Measurements from ENCODE around the gene CHKA.
A peak's percentile ranks its signal among the peaks of the same experiment; 100 is the strongest.

Gene CHKA

DNA sequence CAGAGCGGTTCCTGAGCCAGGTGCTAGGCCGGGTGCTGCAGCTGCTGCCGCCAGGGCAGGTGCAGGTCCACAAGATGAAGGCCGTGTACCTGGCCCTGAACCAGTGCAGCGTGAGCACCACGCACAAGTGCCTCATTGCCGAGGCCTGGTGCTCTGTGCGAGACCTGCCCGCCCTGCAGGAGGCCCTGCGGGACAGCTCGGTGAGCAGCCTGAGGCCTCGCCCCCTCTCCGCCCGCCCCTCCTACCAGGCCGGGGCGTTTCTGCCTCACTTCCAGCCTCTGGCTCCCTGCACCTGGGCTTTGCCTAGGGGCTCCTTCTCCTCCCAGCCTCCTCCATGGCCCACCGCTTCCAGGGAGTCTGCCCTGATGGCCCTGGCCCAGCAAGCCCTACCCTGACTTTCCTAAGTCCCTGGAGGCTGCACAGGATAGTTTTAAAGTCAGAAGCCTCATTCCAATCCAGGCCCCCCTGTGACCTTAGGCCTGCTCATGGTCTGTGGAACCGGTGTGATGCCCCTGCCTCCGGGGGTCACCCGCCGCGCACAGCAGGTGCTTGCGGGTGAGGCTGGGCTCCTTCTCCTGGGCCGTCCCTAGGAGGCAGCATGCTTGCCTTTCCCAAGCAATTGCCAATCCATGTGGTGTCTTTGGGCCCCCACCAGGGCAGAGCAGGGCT lies 76.9 kb downstream of the CHKA start:
- DNase-seq (ENCODE audit: low read depth) = no peak

DNA sequence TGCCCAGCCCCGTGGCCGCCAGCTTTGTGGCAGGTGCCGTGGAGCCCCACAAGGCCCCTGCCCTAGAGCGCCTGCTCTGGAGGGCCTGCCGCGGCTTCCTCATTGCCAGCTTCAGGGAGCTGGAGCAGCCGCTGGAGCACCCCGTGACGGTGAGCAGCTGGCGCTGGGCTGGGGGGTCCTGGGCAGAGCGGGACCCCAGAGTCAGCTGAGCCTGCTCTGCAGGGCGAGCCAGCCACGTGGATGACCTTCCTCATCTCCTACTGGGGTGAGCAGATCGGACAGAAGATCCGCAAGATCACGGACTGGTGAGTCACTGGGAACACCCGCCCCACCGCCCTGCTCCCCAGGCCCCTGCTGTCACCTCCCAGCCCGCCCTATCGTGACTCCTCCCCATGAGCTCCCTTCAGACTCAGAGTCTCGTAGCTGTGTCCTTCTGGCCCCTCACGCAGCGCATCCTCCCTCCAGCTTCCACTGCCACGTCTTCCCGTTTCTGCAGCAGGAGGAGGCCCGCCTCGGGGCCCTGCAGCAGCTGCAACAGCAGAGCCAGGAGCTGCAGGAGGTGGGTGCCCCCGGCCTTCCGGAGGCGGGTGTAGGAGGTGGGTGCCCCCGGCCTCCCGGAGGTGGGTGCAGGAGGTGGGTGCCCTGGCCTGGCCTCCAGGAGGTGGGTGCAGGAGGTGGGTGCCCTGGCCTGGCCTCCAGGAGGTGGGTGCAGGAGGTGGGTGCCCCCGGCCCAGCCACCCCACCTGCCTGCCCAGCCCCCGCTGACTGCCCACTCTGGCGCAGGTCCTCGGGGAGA lies 77.6 kb downstream of the CHKA start:
- no peak for DNase-seq (ENCODE audit: low read depth)

DNA sequence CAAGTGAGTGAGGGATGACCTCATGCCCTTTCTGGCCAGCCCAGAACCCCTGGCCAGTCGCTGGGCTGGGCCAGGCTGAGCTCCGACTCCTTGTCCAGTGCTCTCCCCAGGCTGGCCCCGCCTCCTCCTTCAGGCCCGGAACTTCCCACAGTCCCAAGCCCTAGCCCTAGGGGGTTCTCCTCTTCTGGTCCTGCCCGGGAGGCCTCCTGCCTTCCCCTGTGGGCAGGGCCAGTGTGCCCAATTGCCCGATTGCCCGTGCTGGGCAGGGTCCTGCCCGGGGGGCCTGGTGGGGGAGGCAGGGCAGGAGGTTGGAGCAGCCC lies 78.2 kb downstream of the CHKA start:
- DNase-seq (ENCODE audit: low read depth) = no peak

DNA sequence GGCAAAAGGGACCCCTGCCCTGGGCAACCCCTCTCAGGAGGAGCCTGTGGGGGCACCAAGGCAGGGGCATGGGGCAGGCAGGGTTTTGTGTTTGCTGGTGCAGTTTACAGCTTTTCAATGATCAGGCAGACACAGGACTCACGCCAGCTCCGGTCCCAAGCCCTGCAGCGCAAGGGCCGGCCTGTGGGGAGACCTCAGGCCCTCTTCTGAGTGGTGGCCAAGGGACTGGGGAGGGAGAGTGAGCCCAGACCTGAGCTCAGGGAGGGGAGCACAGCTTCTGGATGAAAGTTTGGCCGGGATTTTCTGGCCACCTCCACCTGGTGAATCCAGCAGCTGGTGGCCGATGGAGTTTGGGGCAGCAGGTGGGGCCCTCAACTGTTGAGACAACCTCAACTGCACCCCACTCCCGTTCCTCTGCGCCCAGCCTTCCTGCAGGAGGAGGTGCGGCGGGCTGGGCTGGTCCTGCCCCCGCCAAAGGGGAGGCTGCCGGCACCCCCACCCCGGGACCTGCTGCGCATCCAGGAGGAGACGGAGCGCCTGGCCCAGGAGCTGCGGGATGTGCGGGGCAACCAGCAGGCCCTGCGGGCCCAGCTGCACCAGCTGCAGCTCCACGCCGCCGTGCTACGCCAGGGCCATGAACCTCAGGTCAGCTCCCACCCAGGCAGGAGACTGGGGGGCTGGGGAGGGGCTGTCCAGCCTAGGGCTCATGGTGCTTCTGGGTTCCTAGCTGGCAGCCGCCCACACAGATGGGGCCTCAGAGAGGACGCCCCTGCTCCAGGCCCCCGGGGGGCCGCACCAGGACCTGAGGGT lies 78.8 kb downstream of the CHKA start:
- DNase-seq (ENCODE audit: low read depth) = no peak

DNA sequence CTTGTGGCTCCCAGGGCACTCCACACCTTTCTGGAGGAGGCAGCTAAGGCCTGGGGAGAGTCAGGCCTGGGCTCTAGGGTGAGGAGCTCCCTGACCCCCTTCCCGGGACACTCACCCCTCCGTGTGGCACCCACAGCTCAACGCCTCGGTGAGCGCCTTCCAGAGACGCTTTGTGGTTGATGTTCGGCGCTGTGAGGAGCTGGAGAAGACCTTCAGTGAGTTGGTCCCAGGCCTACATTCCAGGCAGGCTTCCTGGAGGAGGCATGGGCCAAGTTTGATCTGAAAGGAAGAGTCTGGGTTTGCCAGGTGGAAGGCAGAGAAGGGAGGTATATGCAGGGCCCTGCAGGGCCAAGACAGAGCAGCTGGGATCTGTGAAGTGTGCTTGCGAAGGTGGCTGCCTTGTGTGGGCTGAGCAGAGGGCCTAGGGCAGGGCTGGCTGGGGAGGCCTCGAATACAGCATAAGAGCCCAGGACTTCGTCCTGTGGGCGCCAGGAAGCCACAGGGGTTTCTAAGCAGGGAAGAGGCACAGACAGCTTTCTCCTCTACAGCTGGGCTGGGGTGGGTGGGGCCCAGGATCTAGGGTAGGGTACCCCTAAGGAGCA lies 79.5 kb downstream of the CHKA start:
- no peak for DNase-seq (ENCODE audit: low read depth)

DNA sequence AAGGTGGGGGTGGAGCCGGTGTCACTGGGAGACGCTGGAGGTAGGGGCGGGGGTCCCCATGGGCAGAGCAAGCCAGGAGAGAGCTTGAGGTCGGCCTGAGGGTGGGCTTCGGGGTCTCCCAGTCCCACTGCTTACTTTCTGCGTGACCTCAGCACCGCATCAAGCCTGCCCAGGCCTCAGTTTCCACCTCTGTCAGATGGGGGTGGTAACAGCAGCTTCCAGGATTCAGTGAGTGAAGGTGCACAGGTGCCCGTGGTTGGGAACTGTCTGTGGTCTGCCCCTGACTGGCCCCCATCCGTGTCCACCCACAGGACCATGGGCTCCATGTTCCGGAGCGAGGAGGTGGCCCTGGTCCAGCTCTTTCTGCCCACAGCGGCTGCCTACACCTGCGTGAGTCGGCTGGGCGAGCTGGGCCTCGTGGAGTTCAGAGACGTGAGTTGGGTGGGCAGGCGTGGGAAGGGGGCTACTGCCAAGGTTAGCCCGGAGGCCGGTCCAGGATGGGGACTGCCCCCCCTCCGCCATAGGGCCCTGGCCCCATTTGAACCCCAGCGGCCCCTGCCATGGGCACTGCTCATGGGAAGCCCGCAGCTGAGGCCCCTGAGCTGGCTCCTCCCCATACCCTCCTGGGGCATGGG lies 80.1 kb downstream of the CHKA start:
- no peak for DNase-seq (ENCODE audit: low read depth)

DNA sequence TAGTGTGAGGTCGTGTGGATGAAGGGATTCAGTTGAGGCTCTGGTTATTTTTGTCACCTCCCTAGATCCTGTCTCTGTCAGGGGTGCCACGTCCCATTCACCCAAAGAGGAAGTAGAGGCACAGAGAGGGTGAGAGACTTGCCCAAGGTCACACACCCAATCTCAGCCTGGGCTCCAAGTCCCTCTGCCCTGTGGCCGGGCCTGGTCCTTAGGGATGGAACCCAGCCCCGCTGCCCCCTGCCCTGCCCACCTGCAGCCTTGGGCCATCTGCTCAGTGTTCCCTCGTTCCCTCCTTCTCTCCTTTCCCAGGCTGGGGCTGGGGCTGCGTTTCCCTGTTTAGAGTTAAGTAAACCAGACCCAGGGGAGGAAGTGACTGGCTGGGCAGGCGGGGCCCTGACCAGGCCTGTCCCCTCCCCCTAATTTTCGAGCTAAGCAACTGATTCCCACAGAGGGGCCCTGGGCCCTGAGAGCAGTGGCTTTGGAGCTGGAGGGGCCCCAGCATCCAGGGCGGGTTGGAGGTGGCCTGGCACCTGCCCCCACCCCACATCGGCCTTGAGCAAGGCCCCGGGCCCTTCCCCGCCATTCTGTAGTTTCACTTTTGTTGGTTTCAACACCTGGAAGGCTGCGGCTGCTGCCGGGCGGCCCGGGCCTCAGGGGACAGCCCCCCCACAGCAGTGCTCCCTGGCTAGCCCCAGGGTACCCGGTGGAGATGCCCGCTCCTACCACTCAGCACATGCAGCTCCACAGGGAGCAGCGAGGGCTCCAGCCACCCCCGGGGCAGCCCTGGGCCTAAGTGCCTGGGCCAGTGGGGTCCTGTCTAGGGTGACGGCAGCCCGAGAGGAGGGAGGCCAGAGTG lies 80.9 kb downstream of the CHKA start:
- no peak for DNase-seq (ENCODE audit: low read depth)

DNA sequence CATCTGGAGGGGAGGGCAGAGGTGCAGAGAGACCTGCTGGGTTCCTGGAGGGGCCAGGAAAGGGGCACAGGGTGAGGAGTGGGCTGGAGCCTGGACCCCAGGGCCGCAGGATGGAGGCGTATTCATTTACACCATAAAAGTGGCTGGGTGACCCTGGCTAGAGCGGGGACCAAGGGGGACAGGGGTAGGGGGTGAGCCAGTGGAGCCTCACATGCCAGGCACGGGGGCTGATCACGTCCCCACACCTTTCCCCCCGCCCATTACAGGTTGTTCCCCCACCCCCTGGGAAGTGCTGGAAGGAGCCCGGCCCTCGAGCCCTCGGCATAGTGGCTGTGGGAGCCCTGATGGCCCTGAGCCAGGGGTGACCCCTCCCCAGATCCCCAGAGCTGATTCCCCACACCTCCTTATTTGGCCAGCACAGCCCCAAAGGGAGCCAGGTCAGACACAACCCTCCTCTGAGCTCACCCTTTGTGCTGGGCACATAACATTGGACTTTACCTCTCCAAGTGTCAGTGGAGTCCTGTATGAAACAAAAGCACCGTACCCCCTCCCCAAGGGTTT lies 81.6 kb downstream of the CHKA start:
- no peak for DNase-seq (ENCODE audit: low read depth)

DNA sequence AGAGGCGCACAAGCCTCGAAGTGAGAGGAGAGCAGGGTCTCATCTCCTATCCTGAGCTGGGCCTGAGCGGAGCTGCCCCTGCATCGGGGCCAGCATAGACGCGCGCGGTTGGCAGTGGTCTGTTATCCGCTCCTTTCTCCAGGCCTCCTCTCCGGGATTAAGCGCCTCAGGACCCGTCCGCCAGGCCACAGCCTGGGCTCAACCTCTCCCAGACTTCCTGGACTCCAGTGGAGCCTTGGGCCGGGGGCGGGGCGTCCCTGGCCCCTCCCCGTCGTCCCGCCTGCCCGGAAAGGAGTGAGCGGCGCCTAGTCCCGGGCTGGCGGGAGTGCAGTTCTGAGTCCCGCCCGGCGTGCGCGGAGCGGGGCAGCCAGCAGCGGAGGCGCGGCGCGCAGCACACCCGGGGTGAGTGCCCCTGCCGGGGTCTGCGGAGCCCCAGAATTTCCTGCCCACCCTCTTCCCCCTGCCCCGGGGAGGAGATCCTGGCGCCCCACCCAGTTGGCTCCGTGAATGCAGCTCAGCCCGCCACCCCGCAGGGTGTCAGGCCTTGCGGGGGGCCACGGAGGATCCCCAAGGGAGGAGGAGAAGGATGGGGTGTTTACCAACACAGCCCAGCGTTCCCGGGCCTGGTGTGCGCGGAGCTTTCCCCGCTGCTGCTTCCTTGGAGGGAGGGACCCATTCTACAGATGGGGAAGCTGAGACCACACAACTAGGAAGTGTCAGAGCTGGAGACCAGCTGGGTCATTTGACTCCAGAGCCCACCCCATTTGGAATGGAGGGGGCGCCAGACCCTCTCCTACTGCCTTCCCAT lies 82.3 kb downstream of the CHKA start, which contains the start of gene TCIRG1:
Gene TCIRG1 (plus strand): TSS at position 308 of the 808 bp plus-strand sequence. CDS start 2,247 bp downstream, outside the sequence.
- DNase-seq (ENCODE audit: low read depth) = peak; percentile 43

DNA sequence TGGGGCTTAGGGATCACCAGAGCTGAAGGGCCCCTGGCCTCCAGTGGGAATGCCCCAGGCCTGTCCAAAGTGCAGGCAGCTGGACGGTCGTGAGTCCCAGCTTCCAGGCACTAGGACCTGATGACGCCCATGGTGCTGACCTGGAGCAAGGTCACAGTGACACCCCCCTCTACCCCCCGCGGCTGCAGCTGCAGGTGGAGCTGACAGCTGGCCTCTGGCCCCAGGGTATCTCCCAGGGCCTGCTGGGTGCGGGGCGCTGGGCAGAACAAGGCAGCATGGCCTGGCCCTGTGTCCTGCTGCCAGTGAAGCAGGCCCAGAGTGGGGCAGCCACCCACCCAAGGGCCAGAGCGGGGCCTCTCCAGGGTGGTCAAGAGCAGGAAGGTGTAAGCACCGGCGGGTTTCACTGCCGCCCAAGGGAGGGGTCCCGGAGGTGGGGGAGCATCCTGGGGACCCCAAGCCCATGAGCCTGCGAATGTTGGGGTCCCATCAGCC lies 82.9 kb downstream of the CHKA start:
- no peak for DNase-seq (ENCODE audit: low read depth)

DNA sequence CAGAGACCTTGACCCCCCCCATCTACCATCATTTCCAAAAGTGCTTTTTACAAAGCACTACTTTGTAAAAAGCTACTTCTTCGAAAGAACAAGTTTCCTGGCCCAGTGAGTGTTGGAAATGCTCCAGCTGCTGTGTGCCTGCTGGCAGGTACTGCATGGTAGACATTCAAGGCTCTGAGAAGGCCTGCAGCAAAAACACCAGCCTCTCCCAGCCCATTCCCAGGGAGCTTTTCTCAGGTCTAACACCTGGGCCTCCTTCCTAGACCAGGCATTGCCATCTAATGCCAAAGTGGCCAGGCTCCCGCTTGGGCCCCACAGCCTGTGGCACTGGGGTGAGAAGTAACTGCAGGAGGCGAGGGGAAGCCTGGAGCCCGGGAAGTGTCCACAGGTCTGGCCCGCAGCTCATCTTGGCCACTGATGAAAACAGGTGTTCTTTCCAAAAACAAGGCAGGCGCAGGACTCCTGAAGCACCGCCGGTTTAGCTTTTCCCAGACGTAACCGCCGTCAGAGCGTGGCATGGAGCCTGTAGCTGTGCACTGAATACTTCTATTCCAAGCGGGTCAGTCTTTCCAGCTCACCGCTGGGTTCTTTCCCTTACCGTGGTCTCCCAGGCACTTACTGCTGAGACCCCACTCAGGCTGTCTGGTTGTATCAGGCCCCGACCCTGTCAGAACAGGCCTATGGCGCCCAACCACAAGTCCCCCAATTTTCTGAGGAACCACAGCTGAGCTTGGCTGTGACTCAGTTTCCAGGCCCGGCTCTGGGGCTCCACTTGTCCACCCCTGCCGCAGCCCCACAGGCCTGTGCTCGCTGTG lies 83.6 kb downstream of the CHKA start:
- no peak for DNase-seq (ENCODE audit: low read depth)

DNA sequence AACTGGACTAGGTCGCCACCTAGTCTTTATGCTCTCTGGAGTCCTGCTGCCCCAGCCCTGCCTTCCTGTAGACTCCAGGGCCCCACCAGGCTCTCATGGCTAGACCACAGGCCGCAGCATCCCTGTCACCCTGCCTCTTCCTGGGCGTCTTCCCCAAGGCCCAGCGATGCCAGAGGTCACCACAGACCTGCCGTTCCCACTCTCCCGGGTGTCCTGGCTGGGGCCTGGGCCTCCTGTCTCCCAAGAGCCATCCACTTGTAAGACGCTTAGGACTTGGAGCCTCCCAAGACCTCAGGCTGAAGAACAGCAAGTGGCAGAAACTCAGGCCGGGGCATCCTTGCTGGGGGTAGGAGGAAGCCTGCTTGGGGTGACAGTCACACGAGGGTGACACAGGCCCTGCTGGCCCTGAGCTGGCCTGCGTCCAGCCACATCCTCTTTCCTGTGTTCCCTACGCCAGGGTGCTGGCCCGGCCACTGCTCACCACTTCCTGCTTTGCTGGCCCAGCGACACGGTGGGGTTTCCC lies 84.4 kb downstream of the CHKA start:
- DNase-seq (ENCODE audit: low read depth) = no peak

DNA sequence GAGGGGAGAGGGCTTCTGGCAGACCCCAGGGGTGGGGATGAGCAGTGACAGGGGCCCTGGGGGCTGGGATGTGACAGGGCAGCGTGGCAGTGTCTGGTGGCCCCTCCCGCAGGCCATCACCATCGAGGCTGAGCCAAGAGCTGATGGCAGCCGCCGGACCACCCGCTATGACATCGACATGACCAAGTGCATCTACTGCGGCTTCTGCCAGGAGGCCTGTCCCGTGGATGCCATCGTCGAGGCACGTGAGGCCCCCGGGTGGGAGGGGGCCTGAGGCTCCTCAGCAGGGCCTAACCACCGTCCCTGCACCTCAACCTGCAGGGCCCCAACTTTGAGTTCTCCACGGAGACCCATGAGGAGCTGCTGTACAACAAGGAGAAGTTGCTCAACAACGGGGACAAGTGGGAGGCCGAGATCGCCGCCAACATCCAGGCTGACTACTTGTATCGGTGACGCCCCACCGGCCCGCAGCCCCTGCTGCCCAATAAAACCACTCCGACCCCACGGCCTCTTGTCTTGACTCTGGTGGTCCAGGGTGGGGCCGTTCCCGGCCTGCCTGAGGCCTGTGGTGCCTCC lies 85.0 kb downstream of the CHKA start:
- no peak for DNase-seq (ENCODE audit: low read depth)

DNA sequence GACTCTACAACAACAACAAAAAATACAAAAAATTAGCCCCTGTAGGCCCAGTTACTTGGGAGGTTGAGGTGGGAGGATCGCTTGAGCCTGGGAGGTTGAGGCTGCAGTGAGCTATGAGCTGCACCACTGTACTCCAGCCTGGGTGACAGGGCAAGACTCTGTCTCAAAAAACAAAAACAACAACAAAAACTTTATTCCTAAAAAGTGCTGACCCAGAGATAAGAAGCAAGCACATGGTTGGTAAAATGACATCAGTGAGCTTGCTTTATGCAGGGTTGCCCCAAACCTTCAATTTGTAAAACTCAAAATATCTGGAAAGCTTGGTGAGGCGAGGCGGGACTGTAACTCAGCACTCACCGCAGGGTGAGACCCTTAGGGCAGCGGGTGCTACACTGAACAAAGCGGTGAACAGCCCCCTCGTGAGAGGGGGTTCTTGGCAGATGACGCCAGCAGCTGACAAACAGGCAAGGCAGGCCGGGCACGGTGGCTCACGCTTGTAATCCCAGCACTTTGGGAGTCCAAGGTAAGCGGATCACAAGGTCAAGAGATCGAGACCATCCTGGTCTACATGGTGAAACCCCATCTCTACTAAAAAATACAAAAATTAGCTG lies 85.8 kb downstream of the CHKA start:
- DNase-seq (ENCODE audit: low read depth) = no peak

DNA sequence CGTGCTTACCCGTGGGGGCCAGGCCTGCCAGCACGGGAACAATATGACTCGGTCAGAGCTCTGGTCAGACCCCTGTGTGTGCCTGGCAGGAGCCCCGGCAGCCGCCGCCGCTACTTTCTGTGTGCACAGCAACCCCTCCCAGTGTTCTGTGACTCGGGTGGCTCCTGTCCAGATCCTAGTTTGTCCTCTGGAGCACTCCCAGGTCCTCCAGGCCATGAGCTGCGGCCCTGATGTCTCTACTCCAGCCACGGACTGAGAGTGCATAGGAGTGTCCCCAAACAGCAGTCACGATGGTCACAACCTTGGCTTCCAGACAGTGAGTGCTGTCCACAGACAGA lies 87.5 kb downstream of the CHKA start:
- DNase-seq (ENCODE audit: low read depth) = no peak

DNA sequence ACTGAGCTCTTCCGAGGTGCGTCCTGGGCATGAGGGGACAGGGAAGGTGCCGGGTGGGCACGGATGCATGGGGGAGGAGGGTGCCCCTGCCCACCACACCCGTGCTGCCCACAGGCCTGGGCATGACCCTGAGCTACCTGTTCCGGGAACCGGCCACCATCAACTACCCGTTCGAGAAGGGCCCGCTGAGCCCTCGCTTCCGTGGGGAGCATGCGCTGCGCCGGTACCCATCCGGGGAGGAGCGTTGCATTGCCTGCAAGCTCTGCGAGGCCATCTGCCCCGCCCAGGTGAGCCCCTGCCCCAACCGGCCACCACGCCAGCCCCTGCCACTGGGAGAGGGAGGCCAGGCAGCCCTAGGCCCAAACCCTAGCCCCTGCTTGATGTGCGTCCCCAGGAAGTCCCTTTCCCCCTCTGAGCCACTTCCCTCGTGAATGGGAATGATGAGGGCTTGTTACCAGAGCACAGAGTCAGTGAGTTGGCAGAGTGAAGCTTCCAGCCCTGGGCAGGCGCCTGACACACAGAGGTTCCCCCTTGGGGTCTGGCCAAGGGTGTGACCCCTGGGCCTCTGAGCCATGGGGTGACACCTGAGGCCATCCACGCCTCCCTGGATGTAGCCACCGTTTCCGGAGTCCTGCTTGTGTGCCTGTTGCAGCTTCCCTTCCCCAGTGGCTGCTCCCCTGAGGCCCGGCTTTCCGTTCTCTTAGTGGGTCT lies 88.0 kb downstream of the CHKA start:
- DNase-seq (ENCODE audit: low read depth) = no peak

DNA sequence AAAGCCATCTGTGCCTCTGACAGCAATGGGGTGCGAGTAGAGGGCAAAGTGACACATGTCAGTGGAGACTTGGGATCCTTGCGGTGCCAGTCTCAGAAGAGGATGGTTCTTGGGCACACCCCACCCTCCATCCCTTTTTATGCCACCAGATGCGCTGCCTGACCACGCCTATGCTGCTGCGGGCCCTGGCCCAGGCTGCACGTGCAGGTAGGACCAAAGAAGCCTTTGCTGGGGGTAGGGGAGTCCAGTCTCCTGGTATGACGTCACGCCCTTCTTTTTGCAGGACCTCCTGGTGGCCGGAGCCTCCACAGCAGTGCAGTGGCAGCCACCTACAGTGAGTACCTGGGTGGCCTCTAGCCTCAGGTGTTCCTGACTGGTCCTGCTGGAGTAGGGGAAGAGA lies 89.2 kb downstream of the CHKA start:
- DNase-seq (ENCODE audit: low read depth) = no peak
